Measurements from ENCODE around the gene ZMYM2. TPM values are rescaled to one million over a fixed set of nuclear protein-coding genes. Genes with fewer than 3 reads are reported as not detected.

Gene ZMYM2
- total and polyA plus RNA-seq, 10 of the 15 experiments (the other 5 are each of a cell fraction or from before 2014, with no cell fraction given), result 9.5 to 60.4 (median 34.6) TPM

DNA sequence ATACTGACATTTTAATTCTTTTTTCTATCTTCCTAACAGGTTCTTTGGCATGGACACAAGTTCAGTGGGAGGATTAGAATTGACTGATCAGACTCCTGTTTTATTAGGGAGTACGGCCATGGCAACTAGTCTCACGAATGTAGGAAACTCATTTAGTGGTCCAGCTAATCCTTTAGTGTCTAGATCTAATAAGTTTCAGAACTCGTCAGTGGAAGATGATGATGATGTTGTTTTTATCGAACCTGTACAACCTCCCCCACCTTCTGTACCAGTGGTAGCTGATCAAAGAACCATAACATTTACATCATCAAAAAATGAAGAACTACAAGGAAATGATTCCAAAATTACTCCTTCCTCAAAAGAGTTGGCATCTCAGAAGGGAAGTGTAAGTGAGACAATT lies 34.5 kb downstream of the ZMYM2 start:
- 81% methylated on average over 4 of the region's 4 CpGs for WGBS (ENCODE audit: insufficient coverage, insufficient replicate concordance, low lambda C conversion rate, missing lambda C conversion rate)
- intact Hi-C loops (cut with micrococcal nuclease; ENCODE audit: unreplicated experiment), result no loop called here
- CTCF ChIA-PET, result interaction anchor here (0.8 kb wide), 1 partner anchor 15 kb away, joined by 3 read pairs; no protein-coding TSS in a partner anchor
- no peak for TF ChIP-seq POLR2AphosphoS2 (IDR thresholded peaks at IDR 0.05; ENCODE audit: low read depth, low read length)
- TF ChIP-seq DPF2 (IDR thresholded peaks at IDR 0.05), result no peak
- TF ChIP-seq IKZF1 (conservative IDR thresholded peaks at IDR 0.05), result no peak
- TF ChIP-seq, protein P1, sequence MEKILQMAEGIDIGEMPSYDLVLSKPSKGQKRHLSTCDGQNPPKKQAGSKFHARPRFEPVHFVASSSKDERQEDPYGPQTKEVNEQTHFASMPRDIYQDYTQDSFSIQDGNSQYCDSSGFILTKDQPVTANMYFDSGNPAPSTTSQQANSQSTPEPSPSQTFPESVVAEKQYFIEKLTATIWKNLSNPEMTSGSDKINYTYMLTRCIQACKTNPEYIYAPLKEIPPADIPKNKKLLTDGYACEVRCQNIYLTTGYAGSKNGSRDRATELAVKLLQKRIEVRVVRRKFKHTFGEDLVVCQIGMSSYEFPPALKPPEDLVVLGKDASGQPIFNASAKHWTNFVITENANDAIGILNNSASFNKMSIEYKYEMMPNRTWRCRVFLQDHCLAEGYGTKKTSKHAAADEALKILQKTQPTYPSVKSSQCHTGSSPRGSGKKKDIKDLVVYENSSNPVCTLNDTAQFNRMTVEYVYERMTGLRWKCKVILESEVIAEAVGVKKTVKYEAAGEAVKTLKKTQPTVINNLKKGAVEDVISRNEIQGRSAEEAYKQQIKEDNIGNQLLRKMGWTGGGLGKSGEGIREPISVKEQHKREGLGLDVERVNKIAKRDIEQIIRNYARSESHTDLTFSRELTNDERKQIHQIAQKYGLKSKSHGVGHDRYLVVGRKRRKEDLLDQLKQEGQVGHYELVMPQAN (conservative IDR thresholded peaks at IDR 0.05), result no peak
- TF ChIP-seq CREB1 (IDR thresholded peaks at IDR 0.05; ENCODE audit: low read depth), result no peak
- TF ChIP-seq, protein P2, sequence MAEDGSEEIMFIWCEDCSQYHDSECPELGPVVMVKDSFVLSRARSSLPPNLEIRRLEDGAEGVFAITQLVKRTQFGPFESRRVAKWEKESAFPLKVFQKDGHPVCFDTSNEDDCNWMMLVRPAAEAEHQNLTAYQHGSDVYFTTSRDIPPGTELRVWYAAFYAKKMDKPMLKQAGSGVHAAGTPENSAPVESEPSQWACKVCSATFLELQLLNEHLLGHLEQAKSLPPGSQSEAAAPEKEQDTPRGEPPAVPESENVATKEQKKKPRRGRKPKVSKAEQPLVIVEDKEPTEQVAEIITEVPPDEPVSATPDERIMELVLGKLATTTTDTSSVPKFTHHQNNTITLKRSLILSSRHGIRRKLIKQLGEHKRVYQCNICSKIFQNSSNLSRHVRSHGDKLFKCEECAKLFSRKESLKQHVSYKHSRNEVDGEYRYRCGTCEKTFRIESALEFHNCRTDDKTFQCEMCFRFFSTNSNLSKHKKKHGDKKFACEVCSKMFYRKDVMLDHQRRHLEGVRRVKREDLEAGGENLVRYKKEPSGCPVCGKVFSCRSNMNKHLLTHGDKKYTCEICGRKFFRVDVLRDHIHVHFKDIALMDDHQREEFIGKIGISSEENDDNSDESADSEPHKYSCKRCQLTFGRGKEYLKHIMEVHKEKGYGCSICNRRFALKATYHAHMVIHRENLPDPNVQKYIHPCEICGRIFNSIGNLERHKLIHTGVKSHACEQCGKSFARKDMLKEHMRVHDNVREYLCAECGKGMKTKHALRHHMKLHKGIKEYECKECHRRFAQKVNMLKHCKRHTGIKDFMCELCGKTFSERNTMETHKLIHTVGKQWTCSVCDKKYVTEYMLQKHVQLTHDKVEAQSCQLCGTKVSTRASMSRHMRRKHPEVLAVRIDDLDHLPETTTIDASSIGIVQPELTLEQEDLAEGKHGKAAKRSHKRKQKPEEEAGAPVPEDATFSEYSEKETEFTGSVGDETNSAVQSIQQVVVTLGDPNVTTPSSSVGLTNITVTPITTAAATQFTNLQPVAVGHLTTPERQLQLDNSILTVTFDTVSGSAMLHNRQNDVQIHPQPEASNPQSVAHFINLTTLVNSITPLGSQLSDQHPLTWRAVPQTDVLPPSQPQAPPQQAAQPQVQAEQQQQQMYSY (CRISPR knock-in tag; IDR thresholded peaks at IDR 0.05), result no peak
- TF ChIP-seq, protein P3, sequence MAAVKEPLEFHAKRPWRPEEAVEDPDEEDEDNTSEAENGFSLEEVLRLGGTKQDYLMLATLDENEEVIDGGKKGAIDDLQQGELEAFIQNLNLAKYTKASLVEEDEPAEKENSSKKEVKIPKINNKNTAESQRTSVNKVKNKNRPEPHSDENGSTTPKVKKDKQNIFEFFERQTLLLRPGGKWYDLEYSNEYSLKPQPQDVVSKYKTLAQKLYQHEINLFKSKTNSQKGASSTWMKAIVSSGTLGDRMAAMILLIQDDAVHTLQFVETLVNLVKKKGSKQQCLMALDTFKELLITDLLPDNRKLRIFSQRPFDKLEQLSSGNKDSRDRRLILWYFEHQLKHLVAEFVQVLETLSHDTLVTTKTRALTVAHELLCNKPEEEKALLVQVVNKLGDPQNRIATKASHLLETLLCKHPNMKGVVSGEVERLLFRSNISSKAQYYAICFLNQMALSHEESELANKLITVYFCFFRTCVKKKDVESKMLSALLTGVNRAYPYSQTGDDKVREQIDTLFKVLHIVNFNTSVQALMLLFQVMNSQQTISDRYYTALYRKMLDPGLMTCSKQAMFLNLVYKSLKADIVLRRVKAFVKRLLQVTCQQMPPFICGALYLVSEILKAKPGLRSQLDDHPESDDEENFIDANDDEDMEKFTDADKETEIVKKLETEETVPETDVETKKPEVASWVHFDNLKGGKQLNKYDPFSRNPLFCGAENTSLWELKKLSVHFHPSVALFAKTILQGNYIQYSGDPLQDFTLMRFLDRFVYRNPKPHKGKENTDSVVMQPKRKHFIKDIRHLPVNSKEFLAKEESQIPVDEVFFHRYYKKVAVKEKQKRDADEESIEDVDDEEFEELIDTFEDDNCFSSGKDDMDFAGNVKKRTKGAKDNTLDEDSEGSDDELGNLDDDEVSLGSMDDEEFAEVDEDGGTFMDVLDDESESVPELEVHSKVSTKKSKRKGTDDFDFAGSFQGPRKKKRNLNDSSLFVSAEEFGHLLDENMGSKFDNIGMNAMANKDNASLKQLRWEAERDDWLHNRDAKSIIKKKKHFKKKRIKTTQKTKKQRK (IDR thresholded peaks at IDR 0.05; ENCODE audit: low read depth, low read length), result no peak
- no peak for TF ChIP-seq SMAD1 (IDR thresholded peaks at IDR 0.05; ENCODE audit: low read depth, partially characterized antibody)
- no peak for TF ChIP-seq NFIC (IDR thresholded peaks at IDR 0.05; ENCODE audit: low read depth, low read length)
- TF ChIP-seq, protein P4, sequence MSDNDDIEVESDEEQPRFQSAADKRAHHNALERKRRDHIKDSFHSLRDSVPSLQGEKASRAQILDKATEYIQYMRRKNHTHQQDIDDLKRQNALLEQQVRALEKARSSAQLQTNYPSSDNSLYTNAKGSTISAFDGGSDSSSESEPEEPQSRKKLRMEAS (IDR thresholded peaks at IDR 0.05; ENCODE audit: low read depth, low read length), result no peak
- TF ChIP-seq FOS (IDR thresholded peaks at IDR 0.05; ENCODE audit: borderline replicate concordance, extremely low read depth, insufficient read length), result no peak
- no peak for TF ChIP-seq SPI1 (IDR thresholded peaks at IDR 0.05; ENCODE audit: borderline replicate concordance, insufficient read depth, low read depth, low read length)
- TF ChIP-seq NFXL1 (IDR thresholded peaks at IDR 0.05; ENCODE audit: borderline replicate concordance), result no peak

More for the DNA sequence above, 34.5 kb downstream of the ZMYM2 start:
- POLR2A ChIA-PET, result no interaction called here
- peaks cover 2% of the 10 kb centered on the region for H3K79me2 ChIP-seq (ENCODE audit: control insufficient read depth, insufficient read depth, low read length)
- H3K9ac ChIP-seq (ENCODE audit: control insufficient read depth, insufficient read depth, low read length), result no peak overlapping the region
- BruUV-seq (replicated peaks), result no TSS peak
- no peaks in the 10 kb centered on the region for H4K20me1 ChIP-seq (ENCODE audit: control insufficient read depth, insufficient read depth)
- H3K27ac ChIP-seq (ENCODE audit: control insufficient read depth, insufficient read depth), result no peak overlapping the region
- FAIRE-seq (no peak), DNase-seq (ENCODE audit: low read depth, low spot score) (no peak), ATAC-seq (no peak)
- H3K4me3 ChIP-seq, result no peak overlapping the region
- in situ Hi-C loops (cut with MboI), result no loop called here
- no peak overlapping the region for H2AFZ ChIP-seq (ENCODE audit: control insufficient read depth, low read depth, low read length)
- RAD21 ChIA-PET (ENCODE audit: unreplicated experiment), result no interaction called here
- H3K4me1 ChIP-seq (ENCODE audit: control insufficient read depth, insufficient read depth, low read length), result no peaks in the 10 kb centered on the region
- no peaks in the 10 kb centered on the region for H3K9me3 ChIP-seq (replicated peaks; ENCODE audit: control insufficient read depth, insufficient read depth, low read length)
- no peaks in the 10 kb centered on the region for H3K27me3 ChIP-seq (replicated peaks in 1 of 2; ENCODE audit: control insufficient read depth in 2 of 2, insufficient read depth in 2 of 2, low read length in 1 of 2)
- H3K4me2 ChIP-seq (ENCODE audit: control insufficient read depth, insufficient read depth), result no peak overlapping the region
- peaks cover 3 to 17% of the 10 kb centered on the region in 2 experiments; a peak in 3 of 4 replicates for H3K36me3 ChIP-seq (ENCODE audit: control insufficient read depth in 2 of 2, insufficient read depth in 2 of 2, low read length in 1 of 2)
- SMC1A ChIA-PET (ENCODE audit: uncharacterized antibody, unreplicated experiment), result no interaction called here
